DOHH2 (cell line): ENCODE data around the gene PTK7.

Experiments
- EZH2phosphoT487 ChIP-seq: fragments of 200-600 bp; sonication (generic); IDR thresholded peaks from 2 replicates; pipeline ENCODE4 v1.6.1; 2017; ENCODE audit warnings: borderline replicate concordance, mild to moderate bottlenecking, antibody characterized with exemption, low read length, moderate library complexity, mixed read lengths
- TF ChIP-seq, protein P1 (sequence below): fragments of 200-600 bp; sonication (generic); IDR thresholded peaks from one replicate; pipeline ENCODE4 v1.5.1; 2014; ENCODE audit warnings: antibody characterized with exemption, mild to moderate bottlenecking, low read depth, low read length; ENCODE audit not compliant: poor library complexity, severe bottlenecking

- TF ChIP-seq, protein P1, sequence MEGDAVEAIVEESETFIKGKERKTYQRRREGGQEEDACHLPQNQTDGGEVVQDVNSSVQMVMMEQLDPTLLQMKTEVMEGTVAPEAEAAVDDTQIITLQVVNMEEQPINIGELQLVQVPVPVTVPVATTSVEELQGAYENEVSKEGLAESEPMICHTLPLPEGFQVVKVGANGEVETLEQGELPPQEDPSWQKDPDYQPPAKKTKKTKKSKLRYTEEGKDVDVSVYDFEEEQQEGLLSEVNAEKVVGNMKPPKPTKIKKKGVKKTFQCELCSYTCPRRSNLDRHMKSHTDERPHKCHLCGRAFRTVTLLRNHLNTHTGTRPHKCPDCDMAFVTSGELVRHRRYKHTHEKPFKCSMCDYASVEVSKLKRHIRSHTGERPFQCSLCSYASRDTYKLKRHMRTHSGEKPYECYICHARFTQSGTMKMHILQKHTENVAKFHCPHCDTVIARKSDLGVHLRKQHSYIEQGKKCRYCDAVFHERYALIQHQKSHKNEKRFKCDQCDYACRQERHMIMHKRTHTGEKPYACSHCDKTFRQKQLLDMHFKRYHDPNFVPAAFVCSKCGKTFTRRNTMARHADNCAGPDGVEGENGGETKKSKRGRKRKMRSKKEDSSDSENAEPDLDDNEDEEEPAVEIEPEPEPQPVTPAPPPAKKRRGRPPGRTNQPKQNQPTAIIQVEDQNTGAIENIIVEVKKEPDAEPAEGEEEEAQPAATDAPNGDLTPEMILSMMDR = no peak
- no peak for TF ChIP-seq EZH2phosphoT487
Observed at GRCh38 chr6:43038727-43039126, 37.4 kb upstream of the PTK7 start.
